ENCODE data around the gene FOXD3. TPM values are rescaled to one million over a fixed set of nuclear protein-coding genes. Genes with fewer than 3 reads are reported as not detected.
A peak's percentile ranks its signal among the peaks of the same experiment; 100 is the strongest.

Gene FOXD3
- total RNA-seq: not detected

DNA sequence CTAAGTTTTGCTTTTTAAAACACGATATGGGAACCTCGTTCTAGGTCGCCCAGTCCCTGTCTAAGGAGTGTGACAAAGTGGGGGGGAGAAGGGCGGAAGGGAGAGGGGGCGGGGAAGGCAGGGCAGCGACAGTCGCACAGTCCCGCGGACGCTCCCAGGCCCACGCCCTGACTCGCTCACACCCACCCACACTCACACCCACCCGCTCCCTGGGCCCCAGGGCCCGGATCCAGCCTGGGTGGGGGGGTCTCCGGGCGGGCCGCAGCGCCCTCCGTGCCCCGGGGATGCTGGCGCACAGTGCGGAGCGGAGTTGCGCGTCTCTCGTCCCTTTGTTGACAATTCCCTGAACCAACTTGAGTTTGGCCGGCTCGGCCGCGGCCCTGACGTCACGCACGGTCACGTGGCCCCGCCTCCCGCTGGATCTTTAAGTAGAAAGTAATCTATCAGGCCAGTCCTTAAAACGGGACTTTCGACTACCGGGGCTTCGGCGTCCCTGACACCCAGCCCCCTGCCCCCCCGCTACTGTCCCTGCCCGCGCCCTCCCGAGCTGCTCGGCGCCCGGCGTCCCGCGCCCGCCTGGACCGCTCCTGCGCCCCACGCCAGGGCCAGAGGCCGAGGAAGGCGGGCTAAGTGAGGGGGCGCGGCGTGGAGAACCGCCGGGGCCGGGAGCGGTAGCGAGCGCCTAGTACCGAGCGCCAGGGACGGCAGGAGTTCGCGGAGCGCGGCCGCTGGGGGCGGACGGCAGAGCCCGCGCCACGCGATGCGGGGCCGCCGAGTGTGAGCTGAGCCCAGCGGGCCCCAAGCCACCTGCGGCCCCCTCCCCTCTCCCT lies at the start of gene FOXD3:
Gene FOXD3 (plus strand): TSS at position 454 of the 830 bp plus-strand sequence. CDS start 492 bp downstream, outside the sequence.
- H3K4me1 ChIP-seq: peaks cover 11 to 24% of the 10 kb centered on the region in 2 donors
- peak within 1 kb of the TSS; percentile 56 to 69 for H3K4me3 ChIP-seq
- DNase-seq (ENCODE audit: low spot score in 2 of 2): no peak
- peaks cover 0 to 2% of the 10 kb centered on the region in 2 donors for H3K9me3 ChIP-seq
- intact Hi-C loops (cut with DNase I): no loop called here
- no peak within 1 kb of the TSS for H3K27ac ChIP-seq
- no peaks in the 10 kb centered on the region for H3K36me3 ChIP-seq
- H3K27me3 ChIP-seq: peaks cover 69% of the 10 kb centered on the region
- TF ChIP-seq, protein P1, sequence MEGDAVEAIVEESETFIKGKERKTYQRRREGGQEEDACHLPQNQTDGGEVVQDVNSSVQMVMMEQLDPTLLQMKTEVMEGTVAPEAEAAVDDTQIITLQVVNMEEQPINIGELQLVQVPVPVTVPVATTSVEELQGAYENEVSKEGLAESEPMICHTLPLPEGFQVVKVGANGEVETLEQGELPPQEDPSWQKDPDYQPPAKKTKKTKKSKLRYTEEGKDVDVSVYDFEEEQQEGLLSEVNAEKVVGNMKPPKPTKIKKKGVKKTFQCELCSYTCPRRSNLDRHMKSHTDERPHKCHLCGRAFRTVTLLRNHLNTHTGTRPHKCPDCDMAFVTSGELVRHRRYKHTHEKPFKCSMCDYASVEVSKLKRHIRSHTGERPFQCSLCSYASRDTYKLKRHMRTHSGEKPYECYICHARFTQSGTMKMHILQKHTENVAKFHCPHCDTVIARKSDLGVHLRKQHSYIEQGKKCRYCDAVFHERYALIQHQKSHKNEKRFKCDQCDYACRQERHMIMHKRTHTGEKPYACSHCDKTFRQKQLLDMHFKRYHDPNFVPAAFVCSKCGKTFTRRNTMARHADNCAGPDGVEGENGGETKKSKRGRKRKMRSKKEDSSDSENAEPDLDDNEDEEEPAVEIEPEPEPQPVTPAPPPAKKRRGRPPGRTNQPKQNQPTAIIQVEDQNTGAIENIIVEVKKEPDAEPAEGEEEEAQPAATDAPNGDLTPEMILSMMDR (IDR thresholded peaks at IDR 0.05): no peak

DNA sequence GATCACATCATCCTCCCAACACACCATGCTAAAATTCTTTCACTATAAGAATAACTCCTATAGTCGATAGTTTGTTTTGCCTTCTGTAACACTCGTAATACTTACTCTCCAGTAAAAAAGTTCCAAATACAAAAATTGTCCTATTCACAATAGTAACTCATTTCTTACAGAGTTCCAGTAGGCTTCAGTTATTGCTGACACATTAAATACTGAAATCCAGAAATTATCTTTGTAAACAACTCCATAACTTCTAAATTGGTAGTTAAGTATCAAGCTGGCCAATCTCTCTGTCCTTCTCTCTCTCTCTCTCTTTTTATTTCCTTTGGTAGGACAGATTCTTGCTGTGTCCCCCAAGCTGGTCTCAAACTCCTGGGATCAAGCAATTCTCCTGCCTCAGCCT lies 49.6 kb upstream of the FOXD3 start:
- TF ChIP-seq, protein P1 (IDR thresholded peaks at IDR 0.05): no peak
- no peak for DNase-seq (ENCODE audit: low spot score in 2 of 2)

DNA sequence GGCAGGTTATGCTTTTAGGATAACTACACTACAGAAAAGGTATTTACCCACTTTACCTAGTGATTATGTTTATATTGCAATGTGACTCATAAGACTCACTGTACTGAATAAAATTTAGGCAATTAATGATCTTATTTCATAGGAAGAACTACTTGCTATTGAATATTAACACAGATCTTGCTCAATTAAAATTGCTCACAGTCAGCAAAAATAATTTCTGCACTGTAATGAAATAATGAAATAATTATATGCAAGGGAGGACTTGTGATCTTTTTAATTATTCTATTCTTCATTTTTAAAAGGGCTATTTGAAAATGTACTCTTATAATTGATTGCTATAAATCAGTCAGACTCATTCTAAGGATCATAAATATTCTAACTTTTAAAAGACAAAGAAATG lies 48.0 kb upstream of the FOXD3 start:
- H3K27me3 ChIP-seq: no peaks in the 10 kb centered on the region
- H3K4me3 ChIP-seq: no peak overlapping the region
- no peak for DNase-seq (ENCODE audit: low spot score in 2 of 2)
- intact Hi-C loops (cut with DNase I): no loop called here
- no peak overlapping the region for H3K27ac ChIP-seq
- H3K4me1 ChIP-seq: no peaks in the 10 kb centered on the region
- no peaks in the 10 kb centered on the region for H3K9me3 ChIP-seq
- TF ChIP-seq, protein P1 (IDR thresholded peaks at IDR 0.05): no peak
- no peaks in the 10 kb centered on the region for H3K36me3 ChIP-seq

More for the DNA sequence above, 49.6 kb upstream of the FOXD3 start:
- H3K36me3 ChIP-seq: no peaks in the 10 kb centered on the region
- no peaks in the 10 kb centered on the region for H3K9me3 ChIP-seq
- no peaks in the 10 kb centered on the region for H3K4me1 ChIP-seq
- H3K27ac ChIP-seq: no peak overlapping the region
- no peaks in the 10 kb centered on the region for H3K27me3 ChIP-seq
- no peak overlapping the region for H3K4me3 ChIP-seq
- intact Hi-C loops (cut with DNase I): no loop called here

DNA sequence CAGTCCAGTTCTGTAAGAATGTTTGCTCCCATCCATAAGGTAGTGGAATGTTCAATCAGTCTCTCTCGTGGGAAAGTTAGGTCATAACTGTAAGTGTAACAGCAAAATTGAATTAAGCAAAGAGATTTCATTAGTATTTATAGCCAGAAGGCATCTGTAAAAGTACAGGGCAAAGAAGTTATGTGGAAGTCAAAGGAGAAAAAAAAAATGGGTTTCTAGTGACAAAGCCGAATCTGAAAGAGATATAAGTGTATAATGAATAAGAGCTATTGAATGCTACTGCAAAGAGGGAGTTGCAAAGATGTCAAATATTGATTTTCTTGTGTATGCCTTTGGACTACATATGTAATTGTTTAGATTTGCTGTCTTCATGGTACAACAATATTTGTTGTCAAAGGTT lies 47.4 kb upstream of the FOXD3 start:
- H3K27me3 ChIP-seq: no peaks in the 10 kb centered on the region
- intact Hi-C loops (cut with DNase I): no loop called here
- no peaks in the 10 kb centered on the region for H3K4me1 ChIP-seq
- H3K36me3 ChIP-seq: no peaks in the 10 kb centered on the region
- H3K27ac ChIP-seq: no peak overlapping the region
- no peak for DNase-seq (ENCODE audit: low spot score in 2 of 2)
- H3K4me3 ChIP-seq: no peak overlapping the region
- no peaks in the 10 kb centered on the region for H3K9me3 ChIP-seq
- TF ChIP-seq, protein P1 (IDR thresholded peaks at IDR 0.05): no peak

DNA sequence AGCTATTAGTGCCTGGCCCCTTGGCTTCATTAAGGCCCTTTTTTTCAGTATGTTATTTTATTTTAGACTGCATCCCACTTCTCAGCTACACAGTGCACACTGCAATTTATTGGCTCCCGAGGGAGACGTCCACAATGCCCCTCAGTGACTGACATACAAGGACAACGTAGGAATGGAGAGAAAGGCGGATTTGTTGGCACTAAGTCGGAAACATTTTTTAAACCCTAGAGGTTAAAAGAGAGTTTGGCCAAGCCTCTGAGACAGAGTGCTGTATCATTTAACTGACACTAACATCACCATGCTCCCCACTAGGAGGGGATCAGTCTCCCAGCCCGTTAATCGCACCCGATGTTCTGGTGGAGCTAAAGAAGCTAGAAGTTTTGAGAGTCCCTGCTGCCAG lies 45.7 kb upstream of the FOXD3 start:
- H3K36me3 ChIP-seq: no peaks in the 10 kb centered on the region
- intact Hi-C loops (cut with DNase I): no loop called here
- no peak overlapping the region for H3K27ac ChIP-seq
- H3K9me3 ChIP-seq: no peaks in the 10 kb centered on the region
- H3K4me1 ChIP-seq: no peaks in the 10 kb centered on the region
- TF ChIP-seq, protein P1 (IDR thresholded peaks at IDR 0.05): no peak
- no peaks in the 10 kb centered on the region for H3K27me3 ChIP-seq
- no peak overlapping the region for H3K4me3 ChIP-seq
- DNase-seq (ENCODE audit: low spot score in 2 of 2): no peak
